Measurements from ENCODE around the gene C11orf24.
A peak's percentile ranks its signal among the peaks of the same experiment; 100 is the strongest.

C11orf24 gene

DNA sequence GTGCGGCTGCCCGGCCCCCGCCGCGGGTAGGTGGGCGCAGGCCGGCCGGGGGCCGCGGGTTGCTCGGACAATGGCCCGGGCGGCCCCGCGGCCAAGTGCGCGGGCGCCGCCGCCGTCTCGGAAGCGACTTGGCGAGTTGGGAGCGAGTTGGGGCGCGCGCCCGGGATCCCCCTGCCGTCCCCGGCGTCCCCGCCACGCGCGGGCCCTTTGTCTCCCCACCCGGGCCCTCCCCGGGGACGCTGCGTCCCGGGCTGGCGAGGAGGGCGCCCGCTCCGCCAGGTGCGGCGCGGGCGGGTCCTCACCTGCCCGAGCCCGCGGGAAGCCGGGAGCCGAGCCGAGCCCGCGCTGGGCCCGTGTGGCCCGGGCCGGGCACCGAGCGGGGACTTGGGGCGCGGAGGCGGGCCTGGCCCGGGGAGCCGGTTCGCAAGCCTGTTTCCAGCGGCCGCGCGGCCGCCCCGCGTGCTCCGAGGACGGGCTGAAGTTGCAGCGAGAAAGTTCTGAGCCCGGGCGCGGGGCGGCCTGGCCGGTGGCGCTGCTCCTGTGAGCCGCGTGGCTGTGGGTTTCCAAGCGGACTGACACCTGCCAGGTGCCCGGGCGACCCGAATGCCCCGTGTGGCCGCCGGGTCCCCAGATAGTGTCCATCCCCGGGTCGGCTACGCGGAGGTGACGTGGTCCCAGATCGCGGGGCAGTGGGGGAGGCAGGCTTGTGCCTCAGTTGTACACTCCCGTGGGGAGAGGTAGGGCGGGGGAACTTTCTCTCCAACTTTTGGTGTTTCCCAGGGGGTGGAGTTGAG lies 41.2 kb upstream of the C11orf24 start:
- H3K36me3 Mint-ChIP-seq (ENCODE audit: low read depth): no peaks in the 10 kb centered on the region
- H3K4me3 Mint-ChIP-seq: peak overlapping the region; percentile 94
- peak overlapping the region; percentile 91 for H3K27ac Mint-ChIP-seq
- TF ChIP-seq, protein P1, sequence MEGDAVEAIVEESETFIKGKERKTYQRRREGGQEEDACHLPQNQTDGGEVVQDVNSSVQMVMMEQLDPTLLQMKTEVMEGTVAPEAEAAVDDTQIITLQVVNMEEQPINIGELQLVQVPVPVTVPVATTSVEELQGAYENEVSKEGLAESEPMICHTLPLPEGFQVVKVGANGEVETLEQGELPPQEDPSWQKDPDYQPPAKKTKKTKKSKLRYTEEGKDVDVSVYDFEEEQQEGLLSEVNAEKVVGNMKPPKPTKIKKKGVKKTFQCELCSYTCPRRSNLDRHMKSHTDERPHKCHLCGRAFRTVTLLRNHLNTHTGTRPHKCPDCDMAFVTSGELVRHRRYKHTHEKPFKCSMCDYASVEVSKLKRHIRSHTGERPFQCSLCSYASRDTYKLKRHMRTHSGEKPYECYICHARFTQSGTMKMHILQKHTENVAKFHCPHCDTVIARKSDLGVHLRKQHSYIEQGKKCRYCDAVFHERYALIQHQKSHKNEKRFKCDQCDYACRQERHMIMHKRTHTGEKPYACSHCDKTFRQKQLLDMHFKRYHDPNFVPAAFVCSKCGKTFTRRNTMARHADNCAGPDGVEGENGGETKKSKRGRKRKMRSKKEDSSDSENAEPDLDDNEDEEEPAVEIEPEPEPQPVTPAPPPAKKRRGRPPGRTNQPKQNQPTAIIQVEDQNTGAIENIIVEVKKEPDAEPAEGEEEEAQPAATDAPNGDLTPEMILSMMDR (IDR thresholded peaks at IDR 0.05): no peak
- DNase-seq: peak; percentile 50
- peaks cover 7% of the 10 kb centered on the region for H3K27me3 Mint-ChIP-seq (ENCODE audit: low read depth, poor library complexity)
- H3K9me3 Mint-ChIP-seq: no peaks in the 10 kb centered on the region
- peaks cover 58% of the 10 kb centered on the region for H3K4me1 Mint-ChIP-seq

DNA sequence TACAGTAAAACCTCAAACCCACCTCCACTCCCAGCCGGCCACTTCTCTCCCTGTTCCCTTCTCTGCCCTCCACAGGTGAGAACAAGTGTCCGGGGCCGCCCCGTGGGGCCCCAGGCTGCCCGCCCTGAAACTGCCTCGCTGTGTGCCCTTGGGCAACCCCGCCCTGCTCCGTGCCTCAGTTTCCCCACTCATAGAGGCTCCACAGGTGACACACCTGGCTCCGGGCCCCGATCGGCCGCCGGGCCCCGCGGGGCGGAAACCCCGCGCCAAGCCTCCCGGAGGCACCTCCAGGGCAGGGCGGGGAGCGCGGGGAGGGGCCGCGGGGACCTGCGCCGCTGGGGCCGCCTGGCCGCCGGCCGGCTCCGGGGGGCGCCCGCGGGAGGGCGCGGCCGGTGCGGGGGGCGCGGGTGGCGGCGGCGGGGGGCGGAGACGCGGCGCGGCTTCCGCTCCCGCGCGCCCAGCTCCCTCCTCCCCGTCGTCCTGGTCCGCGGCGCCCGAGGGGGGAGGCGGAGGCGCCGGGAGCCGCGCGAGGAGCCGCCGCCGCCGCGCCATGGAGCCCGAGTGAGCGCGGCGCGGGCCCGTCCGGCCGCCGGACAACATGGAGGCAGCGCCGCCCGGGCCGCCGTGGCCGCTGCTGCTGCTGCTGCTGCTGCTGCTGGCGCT lies 40.5 kb upstream of the C11orf24 start, which contains the start of gene LRP5:
Gene LRP5 (plus strand): TSS at position 475 of the 663 bp plus-strand sequence. CDS start 124 bp downstream, at position 599.
- Mint-ChIP-seq H3K4me1 (peaks cover 58% of the 10 kb centered on the region), H3K27me3 (ENCODE audit: low read depth, poor library complexity) (peaks cover 7% of the 10 kb centered on the region), H3K27ac (peak within 1 kb of the TSS; percentile 91), H3K36me3 (ENCODE audit: low read depth) (no peaks in the 10 kb centered on the region), H3K9me3 (no peaks in the 10 kb centered on the region), H3K4me3 (peak within 1 kb of the TSS; percentile 94)
- peak; percentile 70 for DNase-seq
- TF ChIP-seq, protein P1 (IDR thresholded peaks at IDR 0.05): no peak

DNA sequence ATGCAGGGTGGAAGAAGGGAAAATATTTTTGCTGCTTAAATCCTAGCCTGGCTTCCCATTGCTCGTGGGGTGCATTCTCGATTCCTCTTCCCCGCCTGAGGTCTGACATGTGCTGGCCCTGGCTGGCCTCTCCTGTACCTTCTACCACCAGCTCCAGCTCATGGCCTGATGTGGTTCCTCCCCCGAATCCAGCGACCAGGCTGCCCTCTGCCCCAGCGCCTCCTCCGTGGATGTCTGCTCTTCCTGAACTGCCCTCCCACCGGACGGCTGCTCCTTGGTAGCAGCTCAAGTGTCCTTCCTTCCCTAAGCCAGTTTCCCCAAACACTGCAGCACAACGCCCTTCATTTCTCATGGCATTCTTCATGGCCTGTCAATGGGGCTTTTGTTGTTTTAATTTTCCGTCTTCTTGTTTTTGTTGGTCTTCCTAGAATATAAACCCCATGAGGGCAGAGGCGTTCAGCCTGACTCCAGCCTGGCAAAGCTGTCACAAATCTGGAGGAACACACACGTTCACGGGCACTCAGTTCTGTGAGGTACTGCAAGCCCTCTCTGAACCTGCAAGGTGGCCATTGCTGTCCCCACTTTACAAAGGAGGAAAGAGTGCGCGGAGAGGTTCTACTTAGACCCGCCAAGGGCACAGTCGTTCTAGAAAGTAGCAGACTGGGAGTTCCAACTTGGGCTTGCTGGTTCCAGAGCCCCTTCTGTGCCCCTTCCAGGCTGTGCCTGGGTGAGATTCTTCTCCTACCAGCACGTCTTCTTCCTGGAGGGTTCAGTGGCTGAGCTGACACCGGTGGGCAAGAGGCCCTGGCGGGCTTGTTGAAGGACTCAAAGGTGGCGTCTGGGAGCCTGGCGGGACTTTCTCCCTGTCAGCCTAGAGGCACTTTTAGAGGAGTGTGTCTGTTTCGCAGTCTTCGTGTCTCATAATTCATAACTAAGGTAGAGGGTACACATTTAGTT lies 39.7 kb upstream of the C11orf24 start:
- Mint-ChIP-seq H3K4me3 (peak overlapping the region; percentile 79), H3K9me3 (no peaks in the 10 kb centered on the region), H3K36me3 (ENCODE audit: low read depth) (no peaks in the 10 kb centered on the region), H3K27me3 (ENCODE audit: low read depth, poor library complexity) (peaks cover 4% of the 10 kb centered on the region), H3K4me1 (peaks cover 53% of the 10 kb centered on the region), H3K27ac (peak overlapping the region; percentile 46)
- TF ChIP-seq, protein P1 (IDR thresholded peaks at IDR 0.05): no peak
- DNase-seq: no peak

DNA sequence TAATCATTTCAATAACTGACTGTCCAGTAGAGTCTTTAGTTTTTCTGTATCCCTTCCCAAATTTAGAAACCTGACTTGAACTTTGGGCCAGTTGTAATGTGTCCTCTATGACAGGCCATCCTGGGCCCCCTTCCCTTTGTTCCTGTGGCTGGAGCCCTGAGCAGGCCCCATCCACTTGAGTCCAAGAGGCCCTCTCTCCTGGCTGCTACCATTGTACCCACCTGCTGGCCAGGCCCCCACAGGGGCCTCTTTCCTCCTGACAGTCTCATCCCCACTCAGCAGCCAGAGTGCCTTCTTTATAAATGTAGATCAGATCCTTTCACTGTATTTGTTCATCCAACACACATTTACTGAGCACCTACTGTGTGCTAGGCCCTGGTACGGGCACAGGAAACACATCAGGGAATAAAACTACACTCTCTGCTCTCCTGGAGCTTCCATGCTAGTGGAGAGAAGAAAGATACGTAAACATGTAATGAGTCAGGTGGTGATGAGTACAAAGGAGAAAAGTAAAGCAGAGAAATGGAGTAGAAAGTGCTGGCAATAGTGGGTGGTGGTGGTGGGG lies 37.9 kb upstream of the C11orf24 start:
- Mint-ChIP-seq H3K4me1 (peaks cover 37% of the 10 kb centered on the region), H3K9me3 (peaks cover 2% of the 10 kb centered on the region), H3K36me3 (ENCODE audit: low read depth) (no peaks in the 10 kb centered on the region), H3K4me3 (peak overlapping the region; percentile 1), H3K27me3 (ENCODE audit: low read depth, poor library complexity) (peaks cover 4% of the 10 kb centered on the region), H3K27ac (no peak overlapping the region)
- no peak for DNase-seq
- TF ChIP-seq, protein P1 (IDR thresholded peaks at IDR 0.05): no peak

DNA sequence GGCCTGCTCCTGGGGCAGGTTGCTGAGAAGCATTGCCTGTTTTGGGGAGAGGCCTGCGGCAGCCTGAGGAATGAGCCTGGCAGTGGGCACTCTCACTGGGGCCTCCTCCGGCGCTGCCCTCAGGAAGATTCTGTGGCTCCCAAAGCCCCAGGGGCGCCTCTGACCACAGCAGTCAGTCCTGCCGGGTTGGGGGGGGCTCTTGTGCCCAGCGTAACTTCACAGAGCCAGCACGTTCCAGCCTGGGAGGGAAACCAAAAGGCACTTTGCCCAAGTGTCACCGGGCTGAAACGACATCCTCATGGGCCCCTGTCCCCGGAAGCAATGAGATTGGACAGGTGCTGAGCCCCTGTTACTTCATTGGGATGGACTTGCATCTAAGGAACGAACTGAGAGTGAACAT lies 36.3 kb upstream of the C11orf24 start:
- H3K4me1 Mint-ChIP-seq: peaks cover 23% of the 10 kb centered on the region
- peaks cover 5% of the 10 kb centered on the region for H3K27me3 Mint-ChIP-seq (ENCODE audit: low read depth, poor library complexity)
- no peak for DNase-seq
- H3K4me3 Mint-ChIP-seq: no peak overlapping the region
- TF ChIP-seq, protein P1 (IDR thresholded peaks at IDR 0.05): no peak
- peaks cover 15% of the 10 kb centered on the region for H3K9me3 Mint-ChIP-seq
- H3K27ac Mint-ChIP-seq: no peak overlapping the region
- no peaks in the 10 kb centered on the region for H3K36me3 Mint-ChIP-seq (ENCODE audit: low read depth)

Measured in nephron progenitor cell (in vitro differentiated cells).